Activated CD4-positive, alpha-beta T cell treated with anti-CD3 and anti-CD28 coated beads, Interleukin-2, amount 10 ng/mL, durations not matched to agents 24 days and 14 days (primary cell): ENCODE measurements around the gene CHPF. TPM values are rescaled to one million over a fixed set of nuclear protein-coding genes. Genes with fewer than 3 reads are reported as not detected.

Experiments used
- DNase-seq: peaks from one replicate; pipeline ENCODE4 v3.0.0; 2022
- H3K27ac Mint-ChIP-seq: one replicate; pipeline ENCODE4 v1.8.0; 2022; ENCODE audit warnings: mild to moderate bottlenecking, mixed read lengths
- H3K27me3 Mint-ChIP-seq: one replicate; pipeline ENCODE4 v1.8.0; 2022; ENCODE audit warnings: mixed read lengths
- H3K36me3 Mint-ChIP-seq: one replicate; pipeline ENCODE4 v1.8.0; 2022; ENCODE audit warnings: low read depth, mild to moderate bottlenecking, mixed read lengths
- H3K4me1 Mint-ChIP-seq: one replicate; pipeline ENCODE4 v1.8.0; 2021; ENCODE audit warnings: mixed read lengths
- H3K4me3 Mint-ChIP-seq: one replicate; pipeline ENCODE4 v1.8.0; 2022; ENCODE audit warnings: mild to moderate bottlenecking, moderate library complexity, mixed read lengths
- H3K9me3 Mint-ChIP-seq: one replicate; pipeline ENCODE4 v1.8.0; 2021; ENCODE audit warnings: mixed read lengths
- intact Hi-C: fragments of 100-400 bp; cut with micrococcal nuclease; formaldehyde crosslinking; loops from one replicate; pipeline ENCODE4 v1.15.1; 2023
- total RNA-seq: library from RNA; stranded (reverse); gene quantifications from 2 replicates; pipeline ENCODE4 v1.2.3, GENCODE V29; 2022

Gene CHPF
- total RNA-seq, 1 donor from 2014 or later, result 37.8 TPM

GRCh38 chr2:219551441-219552381 is 8.1 kb upstream of the CHPF start:
- H3K9me3 Mint-ChIP-seq, result no peaks in the 10 kb centered on the region
- H3K4me1 Mint-ChIP-seq, result peaks cover 5% of the 10 kb centered on the region
- intact Hi-C loops, result loop anchor here (1.0 kb wide), 4 partner anchors 8 to 163 kb away; partner anchors contain the start of genes CHPF, GMPPA and STK11IP
- DNase-seq, result no peak
- peak overlapping the region; percentile 58 for H3K27ac Mint-ChIP-seq
- H3K4me3 Mint-ChIP-seq, result peak overlapping the region; percentile 88
- H3K27me3 Mint-ChIP-seq, result peaks cover 24% of the 10 kb centered on the region
- H3K36me3 Mint-ChIP-seq, result no peaks in the 10 kb centered on the region

- no peak overlapping the region for H3K27ac Mint-ChIP-seq
- DNase-seq, result no peak
- H3K36me3 Mint-ChIP-seq, result no peaks in the 10 kb centered on the region
- no peaks in the 10 kb centered on the region for H3K9me3 Mint-ChIP-seq
- intact Hi-C loops, result no loop called here
- peaks cover 7% of the 10 kb centered on the region for H3K4me1 Mint-ChIP-seq
- peaks cover 36% of the 10 kb centered on the region for H3K27me3 Mint-ChIP-seq
- H3K4me3 Mint-ChIP-seq, result no peak overlapping the region
Observed at GRCh38 chr2:219549619-219550018, 6.0 kb upstream of the CHPF start.

GRCh38 chr2:219548990-219549389 is 5.4 kb upstream of the CHPF start:
- Mint-ChIP-seq H3K9me3 (no peaks in the 10 kb centered on the region), H3K36me3 (no peaks in the 10 kb centered on the region)
- intact Hi-C loops, result no loop called here

GRCh38 chr2:219547621-219548020 is 4.0 kb upstream of the CHPF start:
- Mint-ChIP-seq H3K9me3 (no peaks in the 10 kb centered on the region), H3K36me3 (no peaks in the 10 kb centered on the region), H3K27ac (no peak overlapping the region), H3K27me3 (peaks cover 30% of the 10 kb centered on the region), H3K4me1 (peaks cover 14% of the 10 kb centered on the region), H3K4me3 (no peak overlapping the region)
- no peak for DNase-seq
- intact Hi-C loops, result no loop called here

More at GRCh38 chr2:219548990-219549389, 5.4 kb upstream of the CHPF start:
- H3K4me3 Mint-ChIP-seq, result no peak overlapping the region
- no peak for DNase-seq
- H3K4me1 Mint-ChIP-seq, result peaks cover 11% of the 10 kb centered on the region
- H3K27ac Mint-ChIP-seq, result no peak overlapping the region
- peaks cover 38% of the 10 kb centered on the region for H3K27me3 Mint-ChIP-seq

- Mint-ChIP-seq H3K4me1 (peaks cover 17% of the 10 kb centered on the region), H3K4me3 (no peak overlapping the region), H3K9me3 (no peaks in the 10 kb centered on the region), H3K27ac (no peak overlapping the region), H3K36me3 (peaks cover 3% of the 10 kb centered on the region), H3K27me3 (peaks cover 23% of the 10 kb centered on the region)
- intact Hi-C loops, result no loop called here
- no peak for DNase-seq
Observed at GRCh38 chr2:219545943-219546352, 2.3 kb upstream of the CHPF start.

GRCh38 chr2:219545295-219545942 is 1.8 kb upstream of the CHPF start:
- Mint-ChIP-seq H3K27me3 (peaks cover 18% of the 10 kb centered on the region), H3K9me3 (no peaks in the 10 kb centered on the region), H3K4me1 (peaks cover 17% of the 10 kb centered on the region), H3K4me3 (peak overlapping the region; percentile 89), H3K27ac (no peak overlapping the region), H3K36me3 (peaks cover 3% of the 10 kb centered on the region)
- intact Hi-C loops, result no loop called here
- no peak for DNase-seq

- Mint-ChIP-seq H3K27ac (peak overlapping the region; percentile 58), H3K27me3 (peaks cover 18% of the 10 kb centered on the region), H3K9me3 (no peaks in the 10 kb centered on the region), H3K36me3 (peaks cover 4% of the 10 kb centered on the region), H3K4me1 (peaks cover 17% of the 10 kb centered on the region), H3K4me3 (peak overlapping the region; percentile 89)
- intact Hi-C loops, result loop anchor here (5.0 kb wide), 2 partner anchors 267 to 1272 kb away; partner anchors contain the start of genes AAMP, DNAJB2 and PNKD
- no peak for DNase-seq
Observed at GRCh38 chr2:219544567-219544966, 958 bp upstream of the CHPF start.

- Mint-ChIP-seq H3K9me3 (no peaks in the 10 kb centered on the region), H3K4me3 (peak overlapping the region; percentile 89), H3K36me3 (peaks cover 11% of the 10 kb centered on the region), H3K27me3 (peaks cover 18% of the 10 kb centered on the region), H3K27ac (peak overlapping the region; percentile 67), H3K4me1 (peaks cover 17% of the 10 kb centered on the region)
- no peak for DNase-seq
- intact Hi-C loops, result loop anchor here (1.0 to 5.0 kb wide), 8 partner anchors 9 to 1271 kb away; partner anchors contain the start of genes AAMP, DNAJB2, GMPPA and PNKD
Observed at GRCh38 chr2:219542931-219543595, 546 bp downstream of the CHPF start.

- Mint-ChIP-seq H3K27me3 (peaks cover 16% of the 10 kb centered on the region), H3K36me3 (peaks cover 11% of the 10 kb centered on the region), H3K9me3 (no peaks in the 10 kb centered on the region), H3K4me1 (peaks cover 17% of the 10 kb centered on the region), H3K27ac (no peak overlapping the region), H3K4me3 (peak overlapping the region; percentile 89)
- intact Hi-C loops, result loop anchor here (1.0 to 5.0 kb wide), 4 partner anchors 101 to 1269 kb away; partner anchors contain the start of genes AAMP, DNAJB2 and PNKD
- peak; percentile 96 for DNase-seq
Observed at GRCh38 chr2:219541611-219542180, 1.9 kb downstream of the CHPF start.

- H3K36me3 Mint-ChIP-seq, result peaks cover 11% of the 10 kb centered on the region
- no peak overlapping the region for H3K27ac Mint-ChIP-seq
- peaks cover 11% of the 10 kb centered on the region for H3K27me3 Mint-ChIP-seq
- H3K4me1 Mint-ChIP-seq, result peaks cover 17% of the 10 kb centered on the region
- no peak for DNase-seq
- peak overlapping the region; percentile 89 for H3K4me3 Mint-ChIP-seq
- intact Hi-C loops, result loop anchor here (1.0 to 5.0 kb wide), 4 partner anchors 101 to 1269 kb away; partner anchors contain the start of genes AAMP, DNAJB2 and PNKD
- H3K9me3 Mint-ChIP-seq, result no peaks in the 10 kb centered on the region
Observed at GRCh38 chr2:219540784-219541504, 2.7 kb downstream of the CHPF start.

- Mint-ChIP-seq H3K4me3 (no peak overlapping the region), H3K4me1 (peaks cover 17% of the 10 kb centered on the region), H3K9me3 (no peaks in the 10 kb centered on the region), H3K36me3 (peaks cover 11% of the 10 kb centered on the region), H3K27ac (no peak overlapping the region), H3K27me3 (peaks cover 12% of the 10 kb centered on the region)
- intact Hi-C loops, result loop anchor here (5.0 kb wide), 2 partner anchors 263 to 1268 kb away; partner anchors contain the start of genes AAMP, DNAJB2 and PNKD
- DNase-seq, result no peak
Observed at GRCh38 chr2:219539926-219540678, 3.5 kb downstream of the CHPF start.
